Right ventricle myocardium inferior (tissue), 1 donor: ENCODE data around the gene KDM6A. TPM values are rescaled to one million over a fixed set of nuclear protein-coding genes. Genes with fewer than 3 reads are reported as not detected.
A peak's percentile ranks its signal among the peaks of the same experiment; 100 is the strongest.
"Not testable (repeated sequence)": the region's sequence is repeated elsewhere in the genome, so short reads cannot be mapped to it uniquely, and the experiment has no call there.

ENCODE experiments used
- ATAC-seq: fragments of 200-7000 bp; cut with Tn5 transposase; one replicate; pipeline ENCODE4 v1.9.1; 2020; ENCODE audit warnings: mild to moderate bottlenecking, moderate library complexity
- DNase-seq: peaks from one replicate; pipeline ENCODE4 v3.0.0; 2021; ENCODE audit errors: missing footprints
- intact Hi-C: fragments of 100-400 bp; cut with DNase I; formaldehyde crosslinking; loops from one replicate; pipeline ENCODE4 v1.11.0; 2022
- long read RNA-seq: library from polyadenylated mRNA; unstranded; transcript quantifications from one replicate; pipeline ENCODE4 v2.0.0, GENCODE V29; 2021
- total RNA-seq: library from RNA; stranded (reverse); fragmentation: NEBNext Ultra II Directional; extraction: Animal tissue kit (Norgen Biotek cat#: 25700); gene quantifications from one replicate; pipeline ENCODE4 v1.2.1, GENCODE V29; 2021
- donor health status: DM: no; HTN: yes; CAD: no; lungs with severe emphysema.

The KDM6A gene
- 13.5 TPM for total RNA-seq
- long read RNA-seq, full-length matches to known transcripts = 2 of 5 reads
- long read RNA-seq, partial matches to known transcripts = 1 of 5 reads
- long read RNA-seq, other reads (novel, unspliced or antisense) = 2 of 5 reads

DNA sequence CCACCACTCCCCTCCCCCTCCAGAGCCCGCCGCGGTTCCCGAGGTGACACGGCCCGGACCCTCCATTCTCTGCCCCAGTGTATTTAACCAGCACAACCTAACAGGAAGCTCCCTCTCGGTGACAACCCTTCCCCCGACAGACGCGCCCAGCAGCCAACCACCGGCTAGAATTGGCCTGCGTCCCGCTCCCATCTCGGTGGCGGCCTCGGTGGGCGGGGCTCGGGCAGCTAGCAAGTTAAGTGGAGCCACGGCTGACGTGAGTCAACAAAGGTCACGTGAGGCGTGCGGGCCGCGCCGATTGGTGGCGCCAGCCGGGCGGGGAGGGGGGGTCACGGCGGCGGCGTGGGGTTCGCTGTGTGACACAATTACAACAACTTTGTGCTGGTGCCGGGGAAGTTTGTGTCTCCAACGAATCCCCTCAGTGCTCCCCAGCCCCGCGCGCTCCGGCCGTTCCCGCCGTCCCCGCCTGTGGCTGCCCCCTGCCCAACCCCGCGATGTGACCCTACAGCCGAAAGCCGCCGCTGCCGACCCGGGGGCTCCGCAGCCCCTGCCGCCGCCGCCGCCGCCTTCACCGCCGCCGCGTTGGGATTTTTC is at the start of gene KDM6A:
Gene KDM6A (plus strand): TSS at position 368 of the 594 bp plus-strand sequence. CDS start 364 bp downstream, outside the sequence.
- DNase-seq (peak; percentile 98), ATAC-seq (peak; percentile 92)
- intact Hi-C loops = loop anchor here (2.0 to 10.0 kb wide), 3 partner anchors 72 to 314 kb away; no protein-coding TSS in a partner anchor

- ATAC-seq, intact Hi-C loops, DNase-seq: not testable (repeated sequence)
These were observed 49.8 kb upstream of the KDM6A start for GRCh38 chrX:44823193-44823592.

DNA sequence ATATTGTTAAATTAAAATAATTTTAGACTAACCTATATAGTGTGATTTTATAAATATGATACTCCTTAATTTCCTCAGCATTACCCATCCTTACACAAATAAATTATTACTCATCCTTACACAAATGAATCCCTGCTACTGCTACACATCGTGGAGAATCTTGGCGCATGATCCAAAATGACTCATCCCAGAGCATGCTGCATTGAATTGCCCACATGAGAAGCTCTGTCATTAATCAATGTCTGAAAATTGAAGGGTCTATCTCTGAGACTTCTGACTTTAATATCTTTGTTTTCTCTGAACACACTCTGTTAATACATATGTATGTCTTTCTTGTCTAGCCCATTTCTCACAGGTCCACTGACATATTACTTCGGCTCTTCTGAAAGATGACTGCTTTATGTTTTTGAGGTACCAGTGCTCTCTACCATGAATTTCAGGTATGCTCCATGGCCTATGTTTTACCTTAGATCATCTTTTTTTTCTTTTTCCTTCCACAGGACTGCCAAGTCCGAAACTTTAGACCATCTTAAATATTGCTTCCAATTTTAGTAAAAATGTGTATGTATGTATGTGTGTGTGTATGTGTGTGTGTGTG is 44.9 kb upstream of the KDM6A start:
- no peak for DNase-seq
- intact Hi-C loops = no loop called here
- ATAC-seq = no peak

DNA sequence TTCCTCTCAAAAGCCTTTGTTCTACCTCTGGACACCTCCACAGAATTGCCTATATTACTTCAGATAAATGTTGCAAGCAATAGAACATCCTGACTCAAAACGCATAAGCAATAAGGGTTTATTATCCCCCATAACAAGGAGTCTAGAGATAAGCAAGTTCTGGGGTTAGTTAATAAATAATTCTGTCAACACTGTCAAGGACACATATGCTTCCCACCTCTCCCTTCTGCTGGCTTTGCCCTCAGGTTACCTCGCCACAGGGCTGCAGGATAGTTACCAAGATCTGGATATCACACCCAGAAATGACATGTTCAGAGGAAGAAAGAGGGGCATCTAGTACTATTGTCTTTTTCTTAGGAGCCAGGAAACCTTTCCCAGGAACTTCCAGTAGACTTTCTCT is 43.2 kb upstream of the KDM6A start:
- intact Hi-C loops = no loop called here
- ATAC-seq = no peak
- DNase-seq = no peak

- DNase-seq (no peak), ATAC-seq (no peak)
- intact Hi-C loops = no loop called here
These were observed 30.3 kb upstream of the KDM6A start for GRCh38 chrX:44842550-44843317.

DNA sequence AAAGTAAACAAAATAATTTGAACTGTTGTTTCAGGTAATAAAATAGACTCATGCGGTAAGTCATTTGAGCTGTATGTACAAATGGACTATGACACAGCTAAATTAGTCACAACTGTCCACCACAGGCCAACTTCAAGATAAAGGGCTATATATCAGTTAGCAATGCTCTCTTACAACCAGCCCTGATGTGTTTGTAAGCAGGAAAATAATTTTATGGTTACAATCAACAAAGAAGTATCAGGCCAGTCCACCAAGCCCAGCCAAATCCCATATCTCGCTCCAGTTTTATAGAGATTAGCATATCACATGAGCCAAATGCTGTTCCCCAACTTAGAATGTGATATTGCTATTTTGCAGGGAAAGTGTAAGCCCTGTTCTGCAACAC is 29.7 kb upstream of the KDM6A start:
- ATAC-seq (no peak), DNase-seq (no peak)
- intact Hi-C loops = no loop called here

GRCh38 chrX:44843753-44844152 is 29.2 kb upstream of the KDM6A start, which contains the start of gene DUSP21:
TSS of gene DUSP21 (plus strand) at chrX:44844021. CDS start at chrX:44844133, 112 bp downstream.
- DNase-seq (no peak), ATAC-seq (no peak)
- intact Hi-C loops = no loop called here

- ATAC-seq = no peak
- intact Hi-C loops = no loop called here
- DNase-seq = no peak
These were observed 28.8 kb upstream of the KDM6A start for GRCh38 chrX:44844204-44844603.

- ATAC-seq, DNase-seq, intact Hi-C loops: not testable (repeated sequence)
These were observed 22.1 kb upstream of the KDM6A start for GRCh38 chrX:44850891-44851290.

DNA sequence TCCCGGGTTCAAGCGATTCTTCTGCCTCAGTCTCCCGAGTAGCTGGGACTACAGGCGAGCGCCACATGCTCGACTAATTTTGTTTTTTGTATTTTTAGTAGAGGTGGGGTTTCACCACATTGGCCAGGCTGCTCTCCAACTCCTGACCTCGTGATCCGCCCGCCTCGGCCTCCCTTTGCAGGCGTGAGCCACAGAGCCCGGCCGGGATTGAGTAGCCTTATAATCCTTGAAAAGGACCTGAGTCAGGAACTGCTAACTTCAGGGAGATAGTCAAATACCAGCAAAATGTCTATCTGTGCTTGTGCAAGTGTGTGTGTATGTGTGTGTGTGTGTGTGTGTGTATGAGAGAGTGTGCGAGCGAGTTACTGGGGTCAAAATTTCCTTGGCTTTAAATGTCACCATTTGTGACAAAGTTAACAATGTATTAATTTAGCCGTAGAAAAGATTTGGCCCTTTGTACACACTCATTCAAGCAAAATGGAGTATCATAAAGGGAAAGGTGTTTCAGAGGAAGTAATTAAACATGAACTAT is 1.8 kb upstream of the KDM6A start:
- intact Hi-C loops = loop anchor here (10.0 kb wide), 1 partner anchor 74 kb away; no protein-coding TSS in a partner anchor
- ATAC-seq (no peak), DNase-seq (no peak)

DNA sequence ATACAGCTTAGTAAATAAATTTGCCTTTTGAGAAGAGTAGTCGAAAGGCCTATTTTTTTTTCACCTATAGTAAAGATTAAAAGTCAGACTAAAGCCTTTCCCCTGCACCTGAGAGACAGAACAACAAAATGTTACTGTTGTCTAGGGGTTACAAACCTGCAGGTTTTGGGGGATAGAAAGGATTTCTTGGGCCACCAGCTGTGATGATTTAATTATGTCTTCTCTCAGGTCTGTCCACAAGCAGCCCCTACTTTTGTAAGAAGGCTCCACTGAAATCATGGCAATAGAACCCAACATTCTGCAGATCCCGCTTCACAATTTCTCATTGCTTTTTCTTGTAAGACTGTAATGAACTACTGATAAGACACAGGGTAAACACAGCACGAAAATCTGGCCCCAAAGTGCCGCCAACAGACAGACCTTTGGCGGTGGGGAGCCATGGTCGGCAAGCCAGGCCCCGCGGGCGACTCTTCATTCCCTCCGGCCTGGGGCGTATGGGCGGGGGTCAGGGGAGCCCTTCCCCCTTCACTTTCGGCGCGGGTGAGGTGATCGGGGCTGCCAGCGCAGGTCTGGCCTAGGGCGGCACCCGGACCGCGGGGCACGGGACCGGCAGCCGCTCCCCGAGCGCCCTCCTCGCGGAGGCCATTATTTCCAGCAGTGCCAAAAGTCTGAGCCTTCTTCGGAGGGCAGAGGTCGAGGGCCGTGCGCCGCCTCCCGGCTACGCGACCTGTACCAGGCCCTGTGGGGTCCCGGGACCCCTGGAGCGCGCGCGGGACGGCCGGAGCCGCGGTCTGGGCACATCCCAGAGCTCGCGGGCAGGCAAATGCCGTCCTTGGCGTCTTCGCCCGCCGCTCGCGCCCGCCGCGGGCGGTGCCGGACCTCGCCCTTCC is 812 bp upstream of the KDM6A start:
- ATAC-seq = peak; percentile 36
- peak; percentile 71 for DNase-seq
- intact Hi-C loops = loop anchor here (2.0 to 10.0 kb wide), 3 partner anchors 73 to 315 kb away; no protein-coding TSS in a partner anchor

DNA sequence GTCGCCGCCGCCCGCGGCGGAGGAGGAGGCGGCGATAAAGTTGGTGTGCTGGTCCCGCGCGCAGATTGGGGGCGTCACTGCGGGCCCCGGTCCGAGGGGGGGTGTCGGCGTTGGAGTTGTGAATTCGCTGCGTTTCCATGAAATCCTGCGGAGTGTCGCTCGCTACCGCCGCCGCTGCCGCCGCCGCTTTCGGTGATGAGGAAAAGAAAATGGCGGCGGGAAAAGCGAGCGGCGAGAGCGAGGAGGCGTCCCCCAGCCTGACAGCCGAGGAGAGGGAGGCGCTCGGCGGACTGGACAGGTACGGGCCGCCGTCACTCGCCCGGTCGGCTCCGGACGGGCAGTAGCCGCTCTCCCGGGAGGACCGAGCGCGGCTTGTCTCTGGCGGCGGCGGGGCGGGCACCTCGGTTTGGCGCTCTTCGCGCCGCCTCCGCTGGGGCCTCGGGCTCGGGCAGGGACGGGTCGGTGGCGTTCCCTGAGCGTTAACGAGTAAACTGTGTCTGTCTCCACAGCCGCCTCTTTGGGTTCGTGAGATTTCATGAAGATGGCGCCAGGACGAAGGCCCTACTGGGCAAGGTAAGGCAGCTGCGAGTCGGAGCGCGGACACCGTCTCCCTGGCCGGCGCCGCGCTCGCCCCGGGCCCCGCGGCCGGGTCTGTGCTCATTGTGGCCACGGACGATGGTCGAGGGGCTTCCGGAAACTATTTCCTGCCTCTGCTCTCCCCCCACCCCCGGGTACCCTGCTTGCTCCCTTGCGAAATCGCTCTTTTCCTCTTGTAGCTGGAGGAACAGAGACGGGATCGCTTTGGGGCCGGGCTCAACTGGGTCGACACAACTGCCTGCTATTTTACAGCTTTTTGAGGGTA is 658 bp downstream of the KDM6A start:
- intact Hi-C loops = loop anchor here (2.0 to 10.0 kb wide), 3 partner anchors 71 to 313 kb away; no protein-coding TSS in a partner anchor
- DNase-seq = peak; percentile 81
- peak; percentile 27 for ATAC-seq

- intact Hi-C loops = loop anchor here (10.0 kb wide), 1 partner anchor 70 kb away; no protein-coding TSS in a partner anchor
- DNase-seq (no peak), ATAC-seq (no peak)
These were observed 1.6 kb downstream of the KDM6A start for GRCh38 chrX:44874420-44875184.

- ATAC-seq (no peak), DNase-seq (no peak)
- intact Hi-C loops = loop anchor here (10.0 kb wide), 1 partner anchor 70 kb away; no protein-coding TSS in a partner anchor
These were observed 2.1 kb downstream of the KDM6A start for GRCh38 chrX:44875185-44875489.

DNA sequence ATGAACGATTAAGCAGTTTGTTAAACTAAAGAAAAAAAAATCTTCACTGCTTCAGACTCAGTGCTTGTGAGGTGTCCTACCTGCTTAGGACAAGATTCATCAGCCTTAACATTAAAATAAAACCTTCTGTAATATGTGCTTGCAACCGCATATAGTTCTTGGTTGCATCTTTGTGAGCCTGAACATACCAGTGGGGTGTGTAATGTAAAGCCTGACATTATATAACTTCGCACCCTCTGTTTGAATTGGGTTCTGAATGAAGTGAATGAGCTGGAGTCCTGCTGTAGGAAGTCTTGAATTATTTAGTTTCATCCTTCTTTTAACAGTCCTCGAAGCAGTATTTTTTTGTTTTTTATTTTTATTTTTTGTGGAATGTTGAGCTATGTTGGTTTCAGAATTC is 3.1 kb downstream of the KDM6A start:
- DNase-seq (no peak), ATAC-seq (no peak)
- intact Hi-C loops = loop anchor here (10.0 kb wide), 1 partner anchor 69 kb away; no protein-coding TSS in a partner anchor

GRCh38 chrX:44876767-44877166 is 3.8 kb downstream of the KDM6A start:
- intact Hi-C loops = loop anchor here (10.0 kb wide), 1 partner anchor 68 kb away; no protein-coding TSS in a partner anchor
- ATAC-seq = no peak

More at GRCh38 chrX:44876767-44877166, 3.8 kb downstream of the KDM6A start:
- no peak for DNase-seq
